A549 treated with AZD9567 at 1 μM for 4 hours (cell line): ENCODE results near the gene AWAT2. TPM values are rescaled to one million over a fixed set of nuclear protein-coding genes. Genes with fewer than 3 reads are reported as not detected.

Experiments
- total RNA-seq: library from RNA; stranded (reverse); fragments of 200-300 nt; extraction: Qiagen RNA extraction; gene quantifications from 5 replicates; pipeline ENCODE4 v1.2.3, GENCODE V29; 2022; ENCODE audit not compliant: insufficient read depth

Gene AWAT2, protein sequence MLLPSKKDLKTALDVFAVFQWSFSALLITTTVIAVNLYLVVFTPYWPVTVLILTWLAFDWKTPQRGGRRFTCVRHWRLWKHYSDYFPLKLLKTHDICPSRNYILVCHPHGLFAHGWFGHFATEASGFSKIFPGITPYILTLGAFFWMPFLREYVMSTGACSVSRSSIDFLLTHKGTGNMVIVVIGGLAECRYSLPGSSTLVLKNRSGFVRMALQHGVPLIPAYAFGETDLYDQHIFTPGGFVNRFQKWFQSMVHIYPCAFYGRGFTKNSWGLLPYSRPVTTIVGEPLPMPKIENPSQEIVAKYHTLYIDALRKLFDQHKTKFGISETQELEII
- total RNA-seq: not detected in 5 replicates

DNA sequence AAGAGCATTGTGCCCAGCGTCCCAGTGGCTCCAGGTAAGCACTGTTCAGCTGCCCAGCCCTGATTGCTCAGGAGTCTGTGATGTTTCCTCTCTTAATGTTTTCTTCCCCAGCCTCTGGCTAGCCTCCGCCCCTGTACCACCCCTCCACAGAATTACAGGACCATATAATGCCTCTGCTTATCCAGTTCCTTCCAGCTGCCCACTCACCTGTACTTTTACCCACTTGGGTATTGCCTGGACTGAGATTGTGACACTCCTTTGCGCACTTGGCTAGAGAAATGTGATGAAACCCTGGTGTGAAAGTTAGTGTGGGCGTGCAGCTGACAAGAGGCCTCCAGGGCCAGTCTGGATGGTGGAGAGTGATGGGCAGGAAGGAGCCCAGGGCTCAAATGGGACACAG, at the start of gene AWAT2:
Gene AWAT2, minus strand, starts transcription at position 14 of the 400 bp plus-strand sequence. Its CDS starts 6 bp downstream, at position 8.

DNA sequence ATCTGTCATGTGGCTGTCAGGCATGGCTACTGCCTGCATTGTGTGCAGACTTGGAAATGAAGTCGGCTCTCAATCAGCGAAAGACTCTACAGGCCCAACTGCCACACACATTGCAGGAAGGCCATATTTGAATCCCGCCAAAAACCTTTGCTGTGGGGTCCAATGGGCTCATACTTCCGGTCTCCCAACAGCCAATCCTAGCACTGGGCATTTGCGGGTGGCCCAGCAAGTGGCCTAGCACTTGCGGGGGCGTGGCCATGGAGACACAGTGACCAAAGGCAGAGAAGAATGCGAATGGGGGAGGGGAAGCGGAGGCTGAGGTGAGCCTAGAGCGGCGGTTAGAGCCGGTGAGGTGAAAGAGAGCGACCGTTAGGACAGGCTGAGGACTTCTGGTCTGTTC, 12.3 kb upstream of the AWAT2 start, which contains the start of gene OTUD6A:
Gene OTUD6A, plus strand, starts transcription at position 382 of the 400 bp plus-strand sequence. CDS start 68 bp downstream, outside the sequence.

Other genes with a start within 250 kb of the AWAT2 start
- gene OTUD6A, start 12.5 kb upstream of the AWAT2 start, total RNA-seq: not detected in 5 replicates
- gene IGBP1, start 83.5 kb upstream of the AWAT2 start, total RNA-seq: 59.9 to 68.4 TPM (median 65.9 TPM) in 5 replicates
- gene DGAT2L6, start 127.5 kb upstream of the AWAT2 start, total RNA-seq: not detected in 5 replicates
- not detected in 5 replicates for gene AWAT1, start 184.7 kb upstream of the AWAT2 start, total RNA-seq
- gene P2RY4, start 210.3 kb upstream of the AWAT2 start, total RNA-seq: 0.05 to 0.12 TPM in 2 of 5 replicates, not detected in the others
- gene ARR3, start 218.4 kb upstream of the AWAT2 start, total RNA-seq: not detected in 5 replicates
- gene RAB41, start 232.2 kb upstream of the AWAT2 start, total RNA-seq: not detected in 5 replicates
- 87.0 to 117 TPM (median 90.7 TPM) in 5 replicates for gene PDZD11, start 240.0 kb upstream of the AWAT2 start, total RNA-seq
- gene KIF4A, start 240.2 kb upstream of the AWAT2 start, total RNA-seq: 25.0 to 31.1 TPM (median 27.3 TPM) in 5 replicates